Tibial nerve (tissue), 4 donors: Measurements from ENCODE around the gene MYO1H. TPM values are rescaled to one million over a fixed set of nuclear protein-coding genes. Genes with fewer than 3 reads are reported as not detected.

ENCODE experiments used
- DNase-seq, 2 donors: peaks; one replicate each; pipeline ENCODE4 v3.0.0-alpha.2; 2019; ENCODE audit warnings: low spot score in 2 of 2
- H3K27ac ChIP-seq, 4 donors: fragments of 200-600 bp; sonication (generic) in 3 of 4; one replicate each; pipeline ENCODE4 v1.5.1; 2017 to 2019; ENCODE audit warnings: mild to moderate bottlenecking in 1 of 4
- H3K27me3 ChIP-seq, 2 donors: fragments of 200-600 bp; sonication (generic) in 1 of 2; one replicate each; pipeline versions ENCODE4 v1.5.1 to v1.6.0; 2017 to 2019
- H3K36me3 ChIP-seq, 3 donors: fragments of 200-600 bp; sonication (generic); one replicate each; pipeline ENCODE4 v1.5.1; 2018 to 2019
- H3K4me1 ChIP-seq, 4 donors: fragments of 200-600 bp; sonication (generic) in 3 of 4; one replicate each; pipeline ENCODE4 v1.5.1; 2017 to 2019
- H3K4me3 ChIP-seq, 4 donors: fragments of 200-600 bp; sonication (generic) in 3 of 4; one replicate each; pipeline ENCODE4 v1.5.1; 2017 to 2019; ENCODE audit warnings: mild to moderate bottlenecking in 1 of 4, moderate library complexity in 1 of 4
- H3K9me3 ChIP-seq, 4 donors: fragments of 200-600 bp; sonication (generic) in 3 of 4; one replicate each; pipeline ENCODE4 v1.5.1; 2017 to 2019
- CTCF ChIP-seq, 5 experiments: fragments of 200-600 bp in 3 of 5; fragments of 450-650 bp in 2 of 5; sonication (generic) in 3 of 5; IDR thresholded peaks; one replicate each; pipeline ENCODE4 v1.5.1; 2016 to 2019; ENCODE audit warnings: antibody characterized with exemption in 5 of 5, mild to moderate bottlenecking in 3 of 5, moderate library complexity in 2 of 5
- EP300 ChIP-seq, 2 donors: sonication (generic); formaldehyde crosslinking; IDR thresholded peaks; one replicate each; pipeline ENCODE4 v1.6.1; 2017; ENCODE audit warnings: antibody characterized with exemption in 2 of 2, mild to moderate bottlenecking in 1 of 2
- POLR2A ChIP-seq, 2 donors: fragments of 450-650 bp; IDR thresholded peaks; one replicate each; pipeline ENCODE4 v1.6.1; 2017; ENCODE audit warnings: antibody characterized with exemption in 2 of 2, mild to moderate bottlenecking in 2 of 2, moderate library complexity in 2 of 2
- WGBS, 2 donors: methylation state at CpG; one replicate each; pipeline ENCODE4 v1.1.5; 2018; 5-methylcytosine and 5-hydroxymethylcytosine counted together
- total RNA-seq, 4 donors: library from RNA; depleted of rRNA; stranded (reverse); fragments of >200 nt; gene quantifications; one replicate each; pipeline ENCODE4 v1.1.0, GENCODE V29; 2016

Gene MYO1H
- total RNA-seq, 4 donors from 2014 or later = 0.20 TPM; not detected in 3

GRCh38 chr12:109482491-109482890 lies 134.8 kb downstream of the MYO1H start:
- Histone ChIP-seq H3K36me3 (peaks cover 0 to 49% (median 38%) of the 10 kb centered on the region in 3 donors), H3K27ac (no peak overlapping the region), H3K9me3 (no peaks in the 10 kb centered on the region), H3K27me3 (no peaks in the 10 kb centered on the region), H3K4me3 (no peak overlapping the region), H3K4me1 (peaks cover 5 to 23% (median 14%) of the 10 kb centered on the region in 4 donors)
- no peak for DNase-seq
- WGBS, 2 donors = 84% methylated on average over 2 of the region's 2 CpGs
- no peak for TF ChIP-seq CTCF (IDR thresholded peaks at IDR 0.05)

- no peak overlapping the region for H3K4me3 ChIP-seq
- no peak overlapping the region for H3K27ac ChIP-seq
- peaks cover 3 to 53% (median 42%) of the 10 kb centered on the region in 3 donors for H3K36me3 ChIP-seq
- no peak for TF ChIP-seq CTCF (IDR thresholded peaks at IDR 0.05)
- TF ChIP-seq POLR2A (IDR thresholded peaks at IDR 0.05) = no peak
- no peak for TF ChIP-seq EP300 (IDR thresholded peaks at IDR 0.05)
- H3K9me3 ChIP-seq = no peaks in the 10 kb centered on the region
- WGBS, 2 donors = 68 to 69% methylated on average over 2 of the region's 2 CpGs
- no peak for DNase-seq
- peaks cover 5 to 23% (median 14%) of the 10 kb centered on the region in 4 donors for H3K4me1 ChIP-seq
- no peaks in the 10 kb centered on the region for H3K27me3 ChIP-seq
Observed at GRCh38 chr12:109482894-109483293, 135.2 kb downstream of the MYO1H start.

- no peak for DNase-seq
- TF ChIP-seq EP300 (IDR thresholded peaks at IDR 0.05) (no peak), CTCF (IDR thresholded peaks at IDR 0.05) (no peak), POLR2A (IDR thresholded peaks at IDR 0.05) (no peak)
- Histone ChIP-seq H3K27me3 (no peaks in the 10 kb centered on the region), H3K27ac (no peak overlapping the region), H3K36me3 (peaks cover 4 to 58% (median 46%) of the 10 kb centered on the region in 3 donors), H3K9me3 (no peaks in the 10 kb centered on the region), H3K4me1 (peaks cover 5 to 18% (median 10%) of the 10 kb centered on the region in 4 donors), H3K4me3 (no peak overlapping the region)
- 93 to 94% methylated on average over 11 of the region's 11 CpGs for WGBS, 2 donors
Observed at GRCh38 chr12:109483346-109483745, 135.6 kb downstream of the MYO1H start.

GRCh38 chr12:109485201-109485600 lies 137.5 kb downstream of the MYO1H start:
- H3K36me3 ChIP-seq = peaks cover 4 to 73% (median 50%) of the 10 kb centered on the region in 3 donors
- no peak for DNase-seq
- H3K4me1 ChIP-seq = no peaks in the 10 kb centered on the region
- no peak overlapping the region for H3K27ac ChIP-seq
- no peaks in the 10 kb centered on the region for H3K27me3 ChIP-seq
- TF ChIP-seq EP300 (IDR thresholded peaks at IDR 0.05) (no peak), CTCF (IDR thresholded peaks at IDR 0.05) (no peak), POLR2A (IDR thresholded peaks at IDR 0.05) (no peak)
- H3K4me3 ChIP-seq = no peak overlapping the region
- 91 to 94% methylated on average over 4 of the region's 4 CpGs for WGBS, 2 donors
- no peaks in the 10 kb centered on the region for H3K9me3 ChIP-seq

GRCh38 chr12:109487181-109488050 lies 139.7 kb downstream of the MYO1H start:
- no peaks in the 10 kb centered on the region for H3K9me3 ChIP-seq
- H3K27ac ChIP-seq = no peak overlapping the region
- 90 to 93% methylated on average over 9 of the region's 9 CpGs for WGBS, 2 donors
- no peak for DNase-seq
- TF ChIP-seq EP300 (IDR thresholded peaks at IDR 0.05) = no peak
- TF ChIP-seq CTCF (IDR thresholded peaks at IDR 0.05) = no peak
- TF ChIP-seq POLR2A (IDR thresholded peaks at IDR 0.05) = no peak
- H3K4me1 ChIP-seq = no peaks in the 10 kb centered on the region
- no peaks in the 10 kb centered on the region for H3K27me3 ChIP-seq
- peaks cover 9 to 96% (median 58%) of the 10 kb centered on the region in 3 donors for H3K36me3 ChIP-seq
- H3K4me3 ChIP-seq = no peak overlapping the region
